GM12865 (cell line): Measurements from ENCODE around the gene EPB42.
"Not testable (repeated sequence)": the region's sequence is repeated elsewhere in the genome, so short reads cannot be mapped to it uniquely, and the experiment has no call there.

Experiments used
- DNase-seq: peaks from one replicate; pipeline ENCODE4 v3.0.0; 2010; ENCODE audit warnings: low read depth
- H3K4me3 ChIP-seq: 2 replicates; pipeline ENCODE4 v1.5.1; 2011; ENCODE audit warnings: mild to moderate bottlenecking, low read depth, low read length, control low read depth
- CTCF ChIP-seq: IDR thresholded peaks from 2 replicates; pipeline ENCODE4 v1.5.1; 2011; ENCODE audit warnings: low read length, control low read depth, low read depth, inconsistent platforms; ENCODE audit not compliant: insufficient read depth; ENCODE audit errors: missing control alignments

Gene EPB42

GRCh38 chr15:43235536-43235935 is 14.7 kb upstream of the EPB42 start:
- no peak for TF ChIP-seq CTCF

GRCh38 chr15:43232289-43232874 is 11.6 kb upstream of the EPB42 start:
- no peak for DNase-seq
- TF ChIP-seq CTCF, result no peak
- no peak overlapping the region for H3K4me3 ChIP-seq

More at GRCh38 chr15:43235536-43235935, 14.7 kb upstream of the EPB42 start:
- no peak for DNase-seq
- no peak overlapping the region for H3K4me3 ChIP-seq

GRCh38 chr15:43230640-43231115 is 9.9 kb upstream of the EPB42 start:
- no peak for TF ChIP-seq CTCF
- no peak overlapping the region for H3K4me3 ChIP-seq
- DNase-seq, result no peak

GRCh38 chr15:43229977-43230376 is 9.2 kb upstream of the EPB42 start:
- no peak overlapping the region for H3K4me3 ChIP-seq
- no peak for DNase-seq
- no peak for TF ChIP-seq CTCF

GRCh38 chr15:43226436-43227305 is 5.9 kb upstream of the EPB42 start:
- no peak for DNase-seq
- TF ChIP-seq CTCF, result no peak
- no peak overlapping the region for H3K4me3 ChIP-seq

- H3K4me3 ChIP-seq, DNase-seq: not testable (repeated sequence)
Observed at GRCh38 chr15:43225950-43226255, 5.1 kb upstream of the EPB42 start.

GRCh38 chr15:43225201-43225949 is 4.6 kb upstream of the EPB42 start:
- peak; percentile 80 for TF ChIP-seq CTCF
- H3K4me3 ChIP-seq, result no peak overlapping the region
- DNase-seq, result peak; percentile 79
